Liver (tissue), 9 donors: ENCODE data around the gene RPLP2. TPM values are rescaled to one million over a fixed set of nuclear protein-coding genes. Genes with fewer than 3 reads are reported as not detected.

ENCODE experiments used
- DNase-seq: peaks from one replicate; pipeline ENCODE4 v3.0.0-alpha.2; 2017; ENCODE audit warnings: low spot score
- H3K27ac ChIP-seq, 2 donors: one replicate each; pipeline ENCODE4 v1.7.0; 2013; ENCODE audit warnings: inconsistent platforms in 2 of 2, low read length in 2 of 2, control low read depth in 1 of 2, low read depth in 1 of 2, mild to moderate bottlenecking in 1 of 2
- H3K27me3 ChIP-seq, 4 donors: one replicate each; pipeline versions ENCODE4 v1.6.1 to v1.7.0; 2013; ENCODE audit warnings: low read length in 3 of 4, inconsistent platforms in 1 of 4, mild to moderate bottlenecking in 1 of 4, moderate library complexity in 1 of 4; ENCODE audit not compliant: control insufficient read depth in 4 of 4, insufficient read depth in 4 of 4
- H3K36me3 ChIP-seq, 4 donors: one replicate each; pipeline versions ENCODE4 v1.6.1 to v1.7.0; 2013; ENCODE audit warnings: low read length in 3 of 4, mild to moderate bottlenecking in 3 of 4, low read depth in 1 of 4, moderate library complexity in 1 of 4; ENCODE audit not compliant: control insufficient read depth in 4 of 4, insufficient read depth in 3 of 4
- H3K4me1 ChIP-seq, 4 donors: one replicate each; pipeline versions ENCODE4 v1.6.1 to v1.7.0; 2013; ENCODE audit warnings: low read length in 3 of 4, mild to moderate bottlenecking in 3 of 4, moderate library complexity in 1 of 4; ENCODE audit not compliant: control insufficient read depth in 4 of 4, insufficient read depth in 4 of 4
- H3K4me3 ChIP-seq, 3 donors: one replicate each; pipeline versions ENCODE4 v1.6.1 to v1.7.0; 2013; ENCODE audit warnings: low read length in 3 of 3, control low read depth in 1 of 3, low read depth in 1 of 3, mild to moderate bottlenecking in 1 of 3
- H3K9ac ChIP-seq, 2 donors: one replicate each; pipeline ENCODE4 v1.7.0; 2013; ENCODE audit warnings: low read length in 2 of 2, mild to moderate bottlenecking in 2 of 2, moderate library complexity in 2 of 2, control low read depth in 1 of 2, low read depth in 1 of 2
- H3K9me3 ChIP-seq, 4 donors: one replicate each; pipeline versions ENCODE4 v1.6.1 to v1.7.0; 2013; ENCODE audit warnings: low read length in 3 of 4; ENCODE audit not compliant: control insufficient read depth in 4 of 4
- EGR1 ChIP-seq, 2 donors: IDR thresholded peaks; 2 replicates each; pipeline ENCODE4 v1.6.1; 2016 to 2018; ENCODE audit warnings: antibody characterized with exemption in 2 of 2, low read depth in 2 of 2
- FOXA1 ChIP-seq: IDR thresholded peaks from 2 replicates; pipeline ENCODE4 v1.6.1; 2016; ENCODE audit warnings: antibody characterized with exemption
- FOXA2 ChIP-seq: IDR thresholded peaks from 2 replicates; pipeline ENCODE4 v1.6.1; 2016; ENCODE audit warnings: antibody characterized with exemption
- GABPA ChIP-seq, 2 donors: IDR thresholded peaks in 1 of 2; conservative IDR thresholded peaks in 1 of 2; 2 replicates each; pipeline ENCODE4 v1.6.1; 2016; ENCODE audit warnings: antibody characterized with exemption in 2 of 2, mild to moderate bottlenecking in 1 of 2, moderate library complexity in 1 of 2
- HNF4A ChIP-seq, 2 donors: conservative IDR thresholded peaks; 2 replicates each; pipeline ENCODE4 v1.6.1; 2016; ENCODE audit warnings: antibody characterized with exemption in 2 of 2, mild to moderate bottlenecking in 2 of 2
- HNF4G ChIP-seq: IDR thresholded peaks from 2 replicates; pipeline ENCODE4 v1.6.1; 2016; ENCODE audit warnings: antibody characterized with exemption
- JUND ChIP-seq, 2 donors: IDR thresholded peaks; 2 replicates each; pipeline ENCODE4 v1.6.1; 2016; ENCODE audit warnings: antibody characterized with exemption in 2 of 2
- NR2F2 ChIP-seq: IDR thresholded peaks from 2 replicates; pipeline ENCODE4 v1.6.1; 2016; ENCODE audit warnings: antibody characterized with exemption
- RAD21 ChIP-seq, 2 donors: IDR thresholded peaks; 2 replicates each; pipeline ENCODE4 v1.6.1; 2016; ENCODE audit warnings: antibody characterized with exemption in 2 of 2, mild to moderate bottlenecking in 2 of 2
- REST ChIP-seq: IDR thresholded peaks from 2 replicates; pipeline ENCODE4 v1.6.1; 2016; ENCODE audit warnings: antibody characterized with exemption, mild to moderate bottlenecking
- RXRA ChIP-seq, 2 donors: IDR thresholded peaks; 2 replicates each; pipeline ENCODE4 v1.6.1; 2017 to 2018; ENCODE audit warnings: antibody characterized with exemption in 2 of 2, mild to moderate bottlenecking in 1 of 2
- SP1 ChIP-seq: IDR thresholded peaks from 2 replicates; pipeline ENCODE4 v1.6.1; 2018; ENCODE audit warnings: antibody characterized with exemption, mild to moderate bottlenecking
- TAF1 ChIP-seq: conservative IDR thresholded peaks from 2 replicates; pipeline ENCODE4 v1.6.1; 2016; ENCODE audit warnings: antibody characterized with exemption, mild to moderate bottlenecking
- YY1 ChIP-seq: IDR thresholded peaks from 2 replicates; pipeline ENCODE4 v1.6.1; 2016; ENCODE audit warnings: antibody characterized with exemption, mild to moderate bottlenecking
- ZBTB33 ChIP-seq: IDR thresholded peaks from 2 replicates; pipeline ENCODE4 v1.6.1; 2016; ENCODE audit warnings: antibody characterized with exemption
- WGBS: extraction: QIAGEN DNeasy Blood & Tissue Kit; methylation state at CpG from one replicate; pipeline ENCODE4 v1.1.7; 2013; 5-methylcytosine and 5-hydroxymethylcytosine counted together
- polyA plus RNA-seq, 2 donors: library from polyadenylated mRNA; stranded (reverse) in 1 of 2; unstranded in 1 of 2; fragments of 200-250 nt in 1 of 2; fragments of >200 nt in 1 of 2; fragmentation: Nextera tagmentation in 1 of 2; extraction: Ambion mirVana in 1 of 2; gene quantifications; one replicate each; pipeline versions ENCODE4 v1.2.1 to v1.2.3, GENCODE V29; 2013 to 2015
- total RNA-seq, 2 donors: library from RNA; depleted of rRNA; stranded (reverse); fragments of >200 nt; gene quantifications; one replicate each; pipeline ENCODE4 v1.2.3, GENCODE V29; 2014
- TF ChIP-seq, protein P1 (sequence below): IDR thresholded peaks from 2 replicates; pipeline ENCODE4 v1.6.1; 2016; ENCODE audit warnings: antibody characterized with exemption
- TF ChIP-seq, protein P2 (sequence below): IDR thresholded peaks from 2 replicates; pipeline ENCODE4 v1.6.1; 2016; ENCODE audit warnings: antibody characterized with exemption
- TF ChIP-seq, protein P3 (sequence below): fragments of 150-350 bp; IDR thresholded peaks from 2 replicates; pipeline ENCODE4 v1.5.1; 2017; ENCODE audit warnings: improper control_type of control experiment, low read depth, low read length; ENCODE audit not compliant: missing input control
- donor health status: healthy.
- donor health status: healthy.
- donor health status: healthy.
- donor health status: healthy.
- donor health status: healthy.

The RPLP2 gene
- total and polyA plus RNA-seq, 4 donors: 59.8 to 476 (median 285) TPM

DNA sequence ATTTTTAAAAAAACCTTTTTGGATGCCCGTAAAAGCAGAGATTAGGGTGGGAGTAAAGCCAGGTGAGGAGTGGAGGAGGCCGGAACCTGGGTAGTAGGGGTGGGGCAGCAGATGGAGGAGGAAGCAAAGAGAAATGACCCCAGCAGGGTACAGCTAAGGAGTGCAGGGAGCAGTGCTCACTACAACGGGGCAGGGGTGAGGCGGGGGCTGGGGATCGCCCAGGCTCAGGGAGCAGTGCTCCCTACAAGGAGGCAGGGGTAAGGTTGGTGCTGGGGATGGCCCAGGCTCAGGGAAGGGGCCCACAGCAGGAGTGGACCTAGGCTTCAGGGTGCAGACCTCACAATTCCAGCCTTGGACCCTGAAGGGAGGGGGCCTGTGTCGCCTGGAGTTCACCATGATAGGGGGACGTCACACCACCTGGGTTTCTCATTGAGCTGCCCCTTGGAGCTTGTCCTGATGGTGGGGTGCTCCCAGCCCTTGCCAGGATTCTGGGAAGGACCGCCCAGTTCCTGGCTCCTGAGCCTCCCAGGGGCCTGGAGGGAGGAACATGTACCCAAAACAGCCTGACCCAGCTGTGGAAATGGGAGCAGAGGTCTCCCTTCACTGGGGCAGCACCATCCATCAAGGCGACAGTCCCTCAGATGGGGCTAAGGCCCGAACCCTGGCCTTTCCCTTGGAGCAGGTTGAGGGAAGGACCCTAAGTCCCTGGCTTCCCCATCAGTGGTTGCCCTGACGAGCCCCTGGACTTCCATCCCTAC is 6.1 kb downstream of the RPLP2 start:
- Histone ChIP-seq H3K27ac (no peak overlapping the region), H3K9me3 (no peaks in the 10 kb centered on the region), H3K4me1 (peaks cover 4 to 27% (median 19%) of the 10 kb centered on the region in 4 donors), H3K9ac (no peak overlapping the region), H3K36me3 (peaks cover 5 to 23% (median 19%) of the 10 kb centered on the region in 4 donors), H3K4me3 (no peak overlapping the region), H3K27me3 (no peaks in the 10 kb centered on the region)
- no peak for DNase-seq
- TF ChIP-seq RAD21 (IDR thresholded peaks at IDR 0.05) (no peak), NR2F2 (no peak), EGR1 (IDR thresholded peaks at IDR 0.05; ENCODE audit: low read depth in 2 of 2) (no peak), FOXA2 (no peak), YY1 (no peak), SP1 (no peak), GABPA (IDR thresholded peaks at IDR 0.05 in 1 of 2, conservative IDR thresholded peaks at IDR 0.05 in 1 of 2) (no peak), TAF1 (no peak), REST (no peak), ZBTB33 (no peak), HNF4A (conservative IDR thresholded peaks at IDR 0.05) (no peak), JUND (IDR thresholded peaks at IDR 0.05) (no peak), HNF4G (no peak), RXRA (IDR thresholded peaks at IDR 0.05) (no peak), FOXA1 (no peak)
- TF ChIP-seq, protein P1, sequence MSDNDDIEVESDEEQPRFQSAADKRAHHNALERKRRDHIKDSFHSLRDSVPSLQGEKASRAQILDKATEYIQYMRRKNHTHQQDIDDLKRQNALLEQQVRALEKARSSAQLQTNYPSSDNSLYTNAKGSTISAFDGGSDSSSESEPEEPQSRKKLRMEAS: no peak
- TF ChIP-seq, protein P2, sequence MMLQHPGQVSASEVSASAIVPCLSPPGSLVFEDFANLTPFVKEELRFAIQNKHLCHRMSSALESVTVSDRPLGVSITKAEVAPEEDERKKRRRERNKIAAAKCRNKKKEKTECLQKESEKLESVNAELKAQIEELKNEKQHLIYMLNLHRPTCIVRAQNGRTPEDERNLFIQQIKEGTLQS: no peak
- TF ChIP-seq, protein P3, sequence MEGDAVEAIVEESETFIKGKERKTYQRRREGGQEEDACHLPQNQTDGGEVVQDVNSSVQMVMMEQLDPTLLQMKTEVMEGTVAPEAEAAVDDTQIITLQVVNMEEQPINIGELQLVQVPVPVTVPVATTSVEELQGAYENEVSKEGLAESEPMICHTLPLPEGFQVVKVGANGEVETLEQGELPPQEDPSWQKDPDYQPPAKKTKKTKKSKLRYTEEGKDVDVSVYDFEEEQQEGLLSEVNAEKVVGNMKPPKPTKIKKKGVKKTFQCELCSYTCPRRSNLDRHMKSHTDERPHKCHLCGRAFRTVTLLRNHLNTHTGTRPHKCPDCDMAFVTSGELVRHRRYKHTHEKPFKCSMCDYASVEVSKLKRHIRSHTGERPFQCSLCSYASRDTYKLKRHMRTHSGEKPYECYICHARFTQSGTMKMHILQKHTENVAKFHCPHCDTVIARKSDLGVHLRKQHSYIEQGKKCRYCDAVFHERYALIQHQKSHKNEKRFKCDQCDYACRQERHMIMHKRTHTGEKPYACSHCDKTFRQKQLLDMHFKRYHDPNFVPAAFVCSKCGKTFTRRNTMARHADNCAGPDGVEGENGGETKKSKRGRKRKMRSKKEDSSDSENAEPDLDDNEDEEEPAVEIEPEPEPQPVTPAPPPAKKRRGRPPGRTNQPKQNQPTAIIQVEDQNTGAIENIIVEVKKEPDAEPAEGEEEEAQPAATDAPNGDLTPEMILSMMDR: no peak
- WGBS: 91% methylated on average over 11 of the region's 11 CpGs
